ENCODE results near the gene SLMAP. TPM values are rescaled to one million over a fixed set of nuclear protein-coding genes. Genes with fewer than 3 reads are reported as not detected.
A peak's percentile ranks its signal among the peaks of the same experiment; 100 is the strongest.

The SLMAP gene
- total and polyA plus RNA-seq, 7 donors = 31.2 to 180 (median 106) TPM

- peak overlapping the region; percentile 65 for H3K27ac ChIP-seq
- peaks cover 3 to 54% of the 10 kb centered on the region in 2 donors for H3K36me3 ChIP-seq (ENCODE audit: insufficient read depth in 1 of 2, low read depth in 1 of 2)
- peak; percentile 73 to 89 (median 78) for ATAC-seq
- intact Hi-C loops (cut with DNase I) = no loop called here
- H3K4me3 ChIP-seq = no peak overlapping the region
- peaks cover 21% of the 10 kb centered on the region for H3K4me1 ChIP-seq
- DNase-seq = no peak
- H3K9me3 ChIP-seq = no peaks in the 10 kb centered on the region
- TF ChIP-seq, protein P1, sequence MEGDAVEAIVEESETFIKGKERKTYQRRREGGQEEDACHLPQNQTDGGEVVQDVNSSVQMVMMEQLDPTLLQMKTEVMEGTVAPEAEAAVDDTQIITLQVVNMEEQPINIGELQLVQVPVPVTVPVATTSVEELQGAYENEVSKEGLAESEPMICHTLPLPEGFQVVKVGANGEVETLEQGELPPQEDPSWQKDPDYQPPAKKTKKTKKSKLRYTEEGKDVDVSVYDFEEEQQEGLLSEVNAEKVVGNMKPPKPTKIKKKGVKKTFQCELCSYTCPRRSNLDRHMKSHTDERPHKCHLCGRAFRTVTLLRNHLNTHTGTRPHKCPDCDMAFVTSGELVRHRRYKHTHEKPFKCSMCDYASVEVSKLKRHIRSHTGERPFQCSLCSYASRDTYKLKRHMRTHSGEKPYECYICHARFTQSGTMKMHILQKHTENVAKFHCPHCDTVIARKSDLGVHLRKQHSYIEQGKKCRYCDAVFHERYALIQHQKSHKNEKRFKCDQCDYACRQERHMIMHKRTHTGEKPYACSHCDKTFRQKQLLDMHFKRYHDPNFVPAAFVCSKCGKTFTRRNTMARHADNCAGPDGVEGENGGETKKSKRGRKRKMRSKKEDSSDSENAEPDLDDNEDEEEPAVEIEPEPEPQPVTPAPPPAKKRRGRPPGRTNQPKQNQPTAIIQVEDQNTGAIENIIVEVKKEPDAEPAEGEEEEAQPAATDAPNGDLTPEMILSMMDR (IDR thresholded peaks at IDR 0.05) = no peak
- H3K27me3 ChIP-seq (ENCODE audit: insufficient read depth in 3 of 3, low read length in 2 of 3) = no peaks in the 10 kb centered on the region
- 62 to 70% (median 63%) methylated on average over 3 of the region's 3 CpGs for WGBS, 3 donors
These were observed 147.2 kb downstream of the SLMAP start for GRCh38 chr3:57903124-57903890.

DNA sequence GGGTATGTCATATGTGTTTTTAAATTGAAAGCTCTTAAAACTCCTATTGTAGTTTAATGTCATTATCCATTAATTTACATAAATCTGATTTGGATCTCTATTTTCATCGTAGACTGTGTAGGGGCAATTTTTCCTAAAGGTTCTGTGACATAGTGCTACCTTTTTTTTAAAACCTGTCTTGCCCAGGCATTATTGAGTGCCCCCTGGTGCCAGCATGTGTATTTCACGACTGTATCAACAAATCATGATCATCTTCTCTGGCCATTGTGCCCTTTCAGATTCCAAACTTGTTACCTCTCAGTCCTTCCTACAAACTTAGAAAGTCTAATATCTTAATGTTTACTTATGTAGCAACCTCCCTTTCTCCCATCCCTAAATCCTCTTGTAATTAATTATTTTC is 154.9 kb downstream of the SLMAP start:
- intact Hi-C loops (cut with DNase I) = no loop called here
- Histone ChIP-seq H3K36me3 (ENCODE audit: insufficient read depth in 1 of 2, low read depth in 1 of 2) (peaks cover 7 to 87% of the 10 kb centered on the region in 2 donors), H3K27ac (no peak overlapping the region), H3K9me3 (no peaks in the 10 kb centered on the region), H3K27me3 (ENCODE audit: insufficient read depth in 3 of 3, low read length in 2 of 3) (no peaks in the 10 kb centered on the region), H3K4me3 (no peak overlapping the region), H3K4me1 (no peaks in the 10 kb centered on the region)
- no peak for DNase-seq
- ATAC-seq = no peak
- TF ChIP-seq, protein P1 (IDR thresholded peaks at IDR 0.05) = peak; percentile 26
- 61 to 77% (median 69%) methylated on average over 2 of the region's 2 CpGs for WGBS, 3 donors

DNA sequence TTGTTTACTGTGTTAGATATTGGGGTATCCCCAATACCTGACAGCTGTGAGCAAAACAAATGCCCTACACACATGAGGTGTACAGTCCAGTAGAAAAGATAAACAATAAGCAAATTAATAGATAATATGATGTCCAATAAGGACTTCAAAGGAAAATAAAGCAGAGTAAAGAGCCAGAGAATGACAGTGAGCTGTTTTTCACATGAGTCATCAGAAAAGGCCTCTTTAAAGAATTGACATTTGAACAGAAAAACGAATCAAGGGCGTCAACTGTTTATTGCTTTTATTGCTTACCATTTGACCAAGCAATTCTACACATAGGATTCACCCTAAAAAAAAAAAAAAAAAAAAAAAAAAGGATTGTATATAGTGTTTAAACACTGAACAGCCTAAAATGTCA is 155.5 kb downstream of the SLMAP start:
- Histone ChIP-seq H3K4me3 (no peak overlapping the region), H3K4me1 (no peaks in the 10 kb centered on the region), H3K9me3 (no peaks in the 10 kb centered on the region), H3K36me3 (ENCODE audit: insufficient read depth in 1 of 2, low read depth in 1 of 2) (peaks cover 7 to 93% of the 10 kb centered on the region in 2 donors), H3K27ac (no peak overlapping the region), H3K27me3 (ENCODE audit: insufficient read depth in 3 of 3, low read length in 2 of 3) (no peaks in the 10 kb centered on the region)
- TF ChIP-seq, protein P1 (IDR thresholded peaks at IDR 0.05) = no peak
- intact Hi-C loops (cut with DNase I) = no loop called here
- 67 to 77% (median 73%) methylated on average over 2 of the region's 2 CpGs for WGBS, 3 donors
- DNase-seq (no peak), ATAC-seq (no peak)

GRCh38 chr3:57917601-57918000 is 161.5 kb downstream of the SLMAP start:
- DNase-seq (no peak), ATAC-seq (peak in 1 of 4 donors; percentile 34)
- Histone ChIP-seq H3K4me3 (no peak overlapping the region), H3K9me3 (no peaks in the 10 kb centered on the region), H3K4me1 (peaks cover 7% of the 10 kb centered on the region), H3K27ac (peak overlapping the region; percentile 7), H3K36me3 (ENCODE audit: insufficient read depth in 1 of 2, low read depth in 1 of 2) (peaks cover 0 to 100% of the 10 kb centered on the region in 2 donors), H3K27me3 (ENCODE audit: insufficient read depth in 3 of 3, low read length in 2 of 3) (no peaks in the 10 kb centered on the region)
- intact Hi-C loops (cut with DNase I) = no loop called here
- WGBS, 3 donors = 53 to 64% (median 59%) methylated on average over 1 of the region's 1 CpG
- TF ChIP-seq, protein P1 (IDR thresholded peaks at IDR 0.05) = no peak

Measured in psoas muscle (tissue), 8 donors.